ENCODE data around the gene SLCO4A1. TPM values are rescaled to one million over a fixed set of nuclear protein-coding genes. Genes with fewer than 3 reads are reported as not detected.

SLCO4A1 gene, protein sequence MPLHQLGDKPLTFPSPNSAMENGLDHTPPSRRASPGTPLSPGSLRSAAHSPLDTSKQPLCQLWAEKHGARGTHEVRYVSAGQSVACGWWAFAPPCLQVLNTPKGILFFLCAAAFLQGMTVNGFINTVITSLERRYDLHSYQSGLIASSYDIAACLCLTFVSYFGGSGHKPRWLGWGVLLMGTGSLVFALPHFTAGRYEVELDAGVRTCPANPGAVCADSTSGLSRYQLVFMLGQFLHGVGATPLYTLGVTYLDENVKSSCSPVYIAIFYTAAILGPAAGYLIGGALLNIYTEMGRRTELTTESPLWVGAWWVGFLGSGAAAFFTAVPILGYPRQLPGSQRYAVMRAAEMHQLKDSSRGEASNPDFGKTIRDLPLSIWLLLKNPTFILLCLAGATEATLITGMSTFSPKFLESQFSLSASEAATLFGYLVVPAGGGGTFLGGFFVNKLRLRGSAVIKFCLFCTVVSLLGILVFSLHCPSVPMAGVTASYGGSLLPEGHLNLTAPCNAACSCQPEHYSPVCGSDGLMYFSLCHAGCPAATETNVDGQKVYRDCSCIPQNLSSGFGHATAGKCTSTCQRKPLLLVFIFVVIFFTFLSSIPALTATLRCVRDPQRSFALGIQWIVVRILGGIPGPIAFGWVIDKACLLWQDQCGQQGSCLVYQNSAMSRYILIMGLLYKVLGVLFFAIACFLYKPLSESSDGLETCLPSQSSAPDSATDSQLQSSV
- 31.1 TPM for total RNA-seq

DNA sequence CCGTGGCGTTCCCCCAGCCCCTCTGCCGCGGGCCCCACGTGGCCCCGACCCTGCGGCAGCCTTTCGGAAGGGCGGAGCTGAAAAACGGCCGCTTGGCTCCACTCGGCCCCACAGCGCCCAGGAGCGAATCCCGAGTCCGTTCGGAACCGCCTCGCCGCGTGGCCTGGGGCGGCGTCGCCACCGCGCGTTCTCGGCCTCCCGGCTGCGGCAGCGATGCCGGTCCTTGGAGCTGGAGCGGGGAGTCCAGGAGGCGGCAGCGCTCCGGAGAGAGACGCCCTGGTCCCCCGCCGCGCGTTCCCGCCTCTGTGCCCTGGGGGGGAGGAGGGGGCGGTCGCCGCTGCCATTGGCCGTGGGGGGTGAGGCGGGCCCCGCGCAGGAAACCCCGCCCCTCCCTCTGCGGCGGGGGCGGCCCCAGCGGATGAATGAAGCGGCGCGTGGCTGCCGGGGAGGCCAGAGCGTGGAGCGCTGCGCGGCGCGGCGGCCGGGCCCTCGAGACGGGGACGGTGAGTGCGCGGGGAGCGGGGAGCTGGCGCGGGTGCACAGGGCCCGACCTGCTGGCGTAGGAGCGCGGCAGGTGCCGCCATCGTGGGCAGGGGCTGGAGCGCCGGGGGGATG lies at the start of gene SLCO4A1:
Gene SLCO4A1, plus strand, starts transcription at position 453 of the 615 bp plus-strand sequence. CDS start 13,952 bp downstream, outside the sequence.
- peak; percentile 79 for DNase-seq (ENCODE audit: low spot score)
- intact Hi-C loops (cut with DNase I) = no loop called here
- ATAC-seq = peak; percentile 60

DNA sequence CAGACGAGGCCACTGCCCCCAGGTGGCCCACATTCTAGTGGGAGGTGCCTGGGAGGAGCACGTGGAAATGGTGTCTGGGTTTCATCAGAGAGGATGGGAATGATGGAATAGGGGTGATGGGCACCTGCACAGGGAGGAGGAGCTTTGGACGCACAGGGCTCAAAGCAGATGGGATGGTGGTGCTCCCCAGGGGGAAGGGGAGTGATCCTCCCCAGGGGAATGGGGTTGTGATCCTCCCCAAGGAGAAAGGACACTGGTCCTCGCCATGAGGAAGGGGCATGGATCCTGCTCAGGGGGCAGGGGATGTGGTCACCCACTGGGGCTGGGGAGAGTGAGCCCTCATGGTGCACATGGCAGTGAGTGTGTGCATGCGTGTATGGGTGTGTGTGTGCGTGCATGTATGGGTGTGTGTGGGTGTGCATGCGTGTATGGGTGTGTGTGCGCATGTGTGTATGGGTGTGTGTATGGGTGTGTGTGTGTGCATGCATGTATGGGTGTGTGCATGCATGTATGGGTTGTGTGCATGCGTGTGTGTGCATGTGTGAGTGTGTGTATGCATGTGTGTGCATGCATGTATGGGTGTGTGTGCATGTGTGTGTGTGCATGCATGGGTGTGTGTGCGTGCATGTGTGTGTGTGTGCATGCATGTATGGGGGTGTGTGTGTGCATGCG lies 49.7 kb upstream of the SLCO4A1 start:
- no peak for DNase-seq (ENCODE audit: low spot score)
- intact Hi-C loops (cut with DNase I) = no loop called here
- ATAC-seq = no peak

DNA sequence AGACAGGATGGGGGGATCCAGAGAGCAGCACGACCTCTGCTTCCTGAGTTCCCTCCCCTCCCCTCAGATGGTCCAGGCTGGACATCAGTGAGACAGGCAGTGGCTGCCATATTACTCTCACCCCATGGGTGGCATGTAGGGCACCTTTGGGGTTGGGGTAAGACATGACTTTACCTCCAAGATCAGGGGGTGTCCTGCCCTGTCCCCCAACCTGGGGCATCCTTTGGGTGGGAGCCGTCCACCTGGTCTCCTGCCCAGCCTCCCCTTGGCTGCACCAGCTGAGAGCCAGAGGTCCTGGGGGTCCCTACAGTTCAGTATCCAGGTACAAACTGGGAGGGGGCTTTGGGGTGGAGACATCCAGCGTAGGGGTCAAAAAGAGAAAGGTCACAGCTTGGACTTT lies 48.7 kb upstream of the SLCO4A1 start:
- DNase-seq (ENCODE audit: low spot score) = no peak
- intact Hi-C loops (cut with DNase I) = no loop called here
- no peak for ATAC-seq

DNA sequence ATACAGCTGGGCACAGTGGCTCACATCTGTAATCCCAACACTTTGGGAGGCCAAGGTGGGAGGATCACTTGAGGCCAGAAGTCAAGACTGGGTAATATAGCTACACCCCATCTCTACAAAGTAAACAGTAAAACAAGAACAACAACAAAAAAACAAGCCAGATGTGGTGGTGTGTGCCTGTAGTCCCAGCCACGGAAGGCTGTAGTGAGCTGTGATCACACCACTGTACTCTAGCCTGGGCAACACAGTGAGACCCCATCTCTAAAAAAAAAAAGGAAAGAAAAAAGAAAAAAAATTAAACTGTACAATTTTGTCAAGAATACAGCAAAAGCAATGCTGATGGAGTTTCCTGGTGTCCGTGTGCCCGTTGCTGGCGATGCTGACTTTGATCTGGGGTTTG lies 47.2 kb upstream of the SLCO4A1 start:
- ATAC-seq (no peak), DNase-seq (ENCODE audit: low spot score) (no peak)
- intact Hi-C loops (cut with DNase I) = no loop called here

DNA sequence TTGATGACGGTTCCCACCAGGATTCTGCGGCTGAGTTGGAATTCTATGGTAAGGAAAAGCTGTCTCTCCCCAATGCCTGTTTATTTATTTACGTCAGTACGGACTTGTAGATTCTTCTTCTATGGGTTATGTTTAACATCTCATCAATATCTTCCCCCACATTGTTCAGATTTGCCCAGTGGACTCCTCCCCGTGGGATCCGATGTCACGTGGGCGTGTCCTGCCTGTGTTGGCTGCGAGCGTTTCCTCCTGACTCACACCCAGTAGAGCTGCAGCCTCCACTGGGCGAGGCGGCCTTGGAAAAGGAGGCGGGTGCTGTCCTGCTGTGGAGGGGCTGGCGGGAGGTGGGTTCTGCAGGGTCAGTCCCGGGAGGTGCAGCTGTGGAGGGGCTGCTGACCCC lies 46.8 kb upstream of the SLCO4A1 start:
- DNase-seq (ENCODE audit: low spot score) = no peak
- peak; percentile 33 for ATAC-seq
- intact Hi-C loops (cut with DNase I) = no loop called here

DNA sequence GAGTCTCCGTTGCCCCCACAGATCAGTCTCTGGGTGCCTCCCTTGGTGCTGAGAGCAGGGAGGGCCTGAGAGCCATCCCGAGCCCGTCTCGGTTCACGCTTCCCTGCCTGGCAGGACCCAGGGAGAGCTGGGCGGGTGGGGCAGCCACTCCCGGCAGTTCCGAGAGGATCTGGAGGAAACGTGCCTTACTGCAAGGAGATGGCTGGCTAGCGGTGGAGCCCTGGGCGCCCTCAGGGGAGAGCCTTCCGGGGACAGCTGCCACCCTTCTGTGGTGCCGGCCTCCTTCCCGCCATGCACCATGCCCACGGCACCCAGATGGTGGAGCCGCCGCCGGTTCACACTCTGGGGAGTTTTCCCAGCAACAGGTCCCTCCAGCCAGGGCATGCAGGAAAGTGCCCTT lies 45.8 kb upstream of the SLCO4A1 start:
- intact Hi-C loops (cut with DNase I) = no loop called here
- DNase-seq (ENCODE audit: low spot score) (no peak), ATAC-seq (no peak)

DNA sequence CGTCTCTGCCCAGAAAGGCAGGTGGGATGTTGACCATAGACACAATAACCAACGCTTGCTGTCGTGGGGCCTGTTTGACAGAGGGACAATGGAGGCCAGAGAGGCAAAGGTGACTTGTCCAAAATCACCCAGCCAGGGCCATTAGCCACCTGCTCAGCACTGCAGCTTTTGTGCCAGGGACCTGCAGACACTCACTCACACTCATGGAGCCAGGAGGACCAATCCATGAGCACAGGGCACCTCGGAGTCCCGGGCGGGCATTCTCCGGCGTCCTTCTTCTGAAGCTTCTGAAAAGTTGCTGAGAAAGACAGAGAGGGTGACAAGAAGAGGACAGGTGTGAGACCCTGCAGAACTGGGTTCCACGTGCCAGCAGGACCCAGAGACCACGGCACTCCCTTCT lies 45.4 kb upstream of the SLCO4A1 start:
- no peak for DNase-seq (ENCODE audit: low spot score)
- no peak for ATAC-seq
- intact Hi-C loops (cut with DNase I) = no loop called here

DNA sequence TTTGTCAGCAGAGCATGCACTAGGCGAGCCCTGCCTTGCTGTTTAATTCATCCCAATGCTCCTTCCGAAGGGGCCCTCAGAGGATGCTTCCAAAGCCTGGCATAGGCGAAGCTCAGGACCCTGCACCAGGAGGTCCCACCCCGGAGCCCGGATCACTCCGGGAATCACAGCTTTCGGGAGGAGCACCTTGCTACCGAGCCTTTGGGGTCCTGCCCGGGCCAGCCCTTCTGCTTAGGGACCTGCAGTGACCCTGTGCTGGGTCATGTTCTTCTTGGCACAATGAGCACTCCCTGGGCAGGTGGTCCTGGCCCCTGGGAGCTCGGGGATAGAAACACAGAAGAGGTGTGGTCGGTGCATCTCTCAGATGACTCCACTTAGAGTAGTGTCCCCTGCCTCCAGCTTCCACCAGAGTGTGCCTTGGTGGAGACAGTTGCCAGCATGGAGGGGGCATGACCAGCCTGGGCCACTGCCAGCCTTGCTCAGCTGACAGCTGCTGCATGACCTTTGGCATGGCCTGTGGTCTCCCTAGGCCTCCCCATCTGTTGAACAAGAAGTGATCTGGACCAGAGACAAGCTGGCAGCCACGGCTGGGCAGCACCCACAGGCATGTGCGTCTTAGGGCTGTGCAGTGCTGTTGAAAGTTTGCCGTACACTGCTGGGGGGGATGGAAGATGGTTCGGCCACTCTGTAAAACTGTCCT lies 44.7 kb upstream of the SLCO4A1 start:
- DNase-seq (ENCODE audit: low spot score) (no peak), ATAC-seq (no peak)
- intact Hi-C loops (cut with DNase I) = no loop called here

DNA sequence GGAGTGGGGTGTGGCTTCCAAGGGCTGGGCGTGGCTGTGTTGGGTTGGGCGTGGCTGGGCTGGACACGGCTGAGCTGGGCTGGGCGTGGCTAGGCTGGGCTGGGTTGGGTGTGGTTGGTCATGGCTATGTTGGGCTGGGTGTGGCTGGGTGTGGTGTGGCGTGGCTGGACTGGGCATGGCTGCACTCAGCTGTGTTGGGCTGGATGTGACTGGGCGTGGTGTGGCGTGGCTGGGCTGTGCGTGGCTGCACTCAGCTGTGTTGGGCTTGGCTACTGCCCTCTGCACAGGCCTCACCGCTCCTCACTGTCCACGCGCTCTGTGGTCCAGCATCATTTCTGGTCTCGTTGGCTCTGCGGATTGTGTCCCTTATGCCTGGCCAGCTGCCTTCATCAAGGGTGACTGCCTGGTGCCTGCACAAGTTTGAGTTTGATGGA lies 43.5 kb upstream of the SLCO4A1 start:
- ATAC-seq = no peak
- intact Hi-C loops (cut with DNase I) = no loop called here
- DNase-seq (ENCODE audit: low spot score) = no peak

DNA sequence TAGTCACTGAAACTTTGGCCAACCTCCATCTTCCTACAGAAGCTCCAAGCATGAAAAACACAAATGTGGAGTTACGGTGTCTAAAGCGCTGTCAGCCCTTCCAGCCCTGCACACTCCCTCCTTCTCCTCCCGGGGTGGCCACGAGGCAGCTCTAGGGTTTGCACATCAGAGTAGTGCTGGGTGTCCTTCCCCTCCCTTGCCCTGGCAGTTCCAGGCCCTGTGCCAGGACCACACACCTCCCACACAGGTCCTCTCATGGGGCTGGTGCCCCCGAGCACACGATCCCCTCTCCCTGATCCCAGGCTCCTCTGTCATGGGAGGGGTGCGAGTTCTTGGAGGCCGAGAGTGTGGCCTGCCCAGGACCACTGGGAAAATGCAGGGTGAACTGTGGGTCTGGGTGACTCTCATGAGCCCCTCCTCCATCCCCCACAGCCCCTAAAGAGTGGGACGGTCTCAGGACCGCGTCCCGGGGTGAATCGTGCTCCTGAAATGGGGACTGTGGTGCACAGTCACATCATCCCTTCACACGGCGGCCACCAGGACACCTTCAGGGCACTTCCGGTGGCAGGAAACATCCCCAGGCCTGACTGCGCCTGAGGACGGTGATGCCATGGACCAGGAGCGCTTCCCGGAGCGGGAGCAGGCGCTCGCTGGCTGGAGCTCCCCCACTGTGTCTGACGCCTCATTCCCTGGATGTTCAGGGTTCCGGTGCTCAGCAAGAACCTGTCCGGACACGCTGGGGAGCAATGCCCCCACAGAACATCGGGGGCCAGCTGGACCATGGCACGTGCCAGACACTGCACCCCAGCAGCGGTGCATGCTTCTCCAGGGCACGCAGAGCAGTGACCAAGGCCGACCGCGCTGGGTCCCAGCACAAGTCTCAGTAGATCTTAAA lies 42.8 kb upstream of the SLCO4A1 start:
- ATAC-seq (no peak), DNase-seq (ENCODE audit: low spot score) (no peak)
- intact Hi-C loops (cut with DNase I) = no loop called here

DNA sequence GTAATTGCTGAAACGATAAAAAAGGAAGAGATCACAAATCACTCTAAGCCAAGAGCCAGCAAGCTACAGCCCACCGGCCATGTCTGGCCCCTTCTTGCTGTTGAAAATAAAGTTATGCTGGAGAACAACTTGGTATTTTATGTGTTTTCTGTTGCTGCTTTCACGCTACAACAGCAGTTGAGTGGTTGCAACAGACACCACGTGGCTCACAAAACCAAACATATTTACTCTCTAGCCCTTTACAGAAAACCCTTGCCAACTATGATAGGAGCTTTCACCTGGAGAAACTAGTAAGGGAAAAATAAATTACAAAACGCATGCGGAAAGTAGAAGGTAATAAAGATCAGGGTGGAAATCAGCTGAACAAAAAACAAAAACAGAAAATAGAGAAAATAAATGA lies 41.1 kb upstream of the SLCO4A1 start:
- DNase-seq (ENCODE audit: low spot score) = no peak
- no peak for ATAC-seq
- intact Hi-C loops (cut with DNase I) = no loop called here

DNA sequence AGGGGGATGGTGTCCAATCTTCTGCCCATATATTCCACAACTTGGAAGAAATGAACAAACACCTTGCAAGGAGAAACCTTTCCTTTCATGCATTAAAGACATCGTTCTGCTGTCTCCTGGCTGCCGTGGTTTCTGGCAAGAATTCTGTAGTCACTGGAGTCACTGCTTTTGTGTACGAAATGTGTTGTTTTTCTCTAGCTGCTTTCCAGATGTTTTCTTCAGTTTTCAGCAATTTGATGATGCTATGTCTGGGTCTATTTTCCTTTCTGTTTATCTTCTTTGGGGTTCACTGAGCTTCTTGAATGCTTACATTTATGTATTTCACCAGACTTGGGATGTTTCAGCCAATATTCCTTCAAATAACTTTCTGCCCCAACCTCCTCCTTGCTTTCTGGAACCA lies 40.6 kb upstream of the SLCO4A1 start:
- intact Hi-C loops (cut with DNase I) = no loop called here
- no peak for ATAC-seq
- no peak for DNase-seq (ENCODE audit: low spot score)

DNA sequence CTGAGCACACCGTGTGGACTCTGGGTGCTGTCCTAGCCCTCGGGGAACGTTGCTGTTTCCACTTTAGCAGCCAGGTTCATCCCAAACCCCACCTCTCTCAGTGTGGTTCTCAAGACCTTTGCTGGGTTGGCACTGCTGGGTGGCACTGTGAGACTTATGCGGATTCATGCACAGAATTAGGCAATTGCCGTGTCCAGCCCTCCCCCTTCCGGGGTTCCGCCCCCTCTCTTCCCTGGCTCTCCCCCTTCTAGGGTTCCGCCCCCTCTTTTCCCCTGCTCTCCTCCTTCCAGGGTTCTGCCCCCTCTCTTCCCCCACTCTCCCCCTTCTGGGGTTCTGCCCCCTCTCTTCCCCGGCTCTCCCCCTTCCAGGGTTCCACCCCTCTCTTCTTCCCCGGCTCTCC lies 39.8 kb upstream of the SLCO4A1 start:
- DNase-seq (ENCODE audit: low spot score) (no peak), ATAC-seq (peak; percentile 26)
- intact Hi-C loops (cut with DNase I) = no loop called here

DNA sequence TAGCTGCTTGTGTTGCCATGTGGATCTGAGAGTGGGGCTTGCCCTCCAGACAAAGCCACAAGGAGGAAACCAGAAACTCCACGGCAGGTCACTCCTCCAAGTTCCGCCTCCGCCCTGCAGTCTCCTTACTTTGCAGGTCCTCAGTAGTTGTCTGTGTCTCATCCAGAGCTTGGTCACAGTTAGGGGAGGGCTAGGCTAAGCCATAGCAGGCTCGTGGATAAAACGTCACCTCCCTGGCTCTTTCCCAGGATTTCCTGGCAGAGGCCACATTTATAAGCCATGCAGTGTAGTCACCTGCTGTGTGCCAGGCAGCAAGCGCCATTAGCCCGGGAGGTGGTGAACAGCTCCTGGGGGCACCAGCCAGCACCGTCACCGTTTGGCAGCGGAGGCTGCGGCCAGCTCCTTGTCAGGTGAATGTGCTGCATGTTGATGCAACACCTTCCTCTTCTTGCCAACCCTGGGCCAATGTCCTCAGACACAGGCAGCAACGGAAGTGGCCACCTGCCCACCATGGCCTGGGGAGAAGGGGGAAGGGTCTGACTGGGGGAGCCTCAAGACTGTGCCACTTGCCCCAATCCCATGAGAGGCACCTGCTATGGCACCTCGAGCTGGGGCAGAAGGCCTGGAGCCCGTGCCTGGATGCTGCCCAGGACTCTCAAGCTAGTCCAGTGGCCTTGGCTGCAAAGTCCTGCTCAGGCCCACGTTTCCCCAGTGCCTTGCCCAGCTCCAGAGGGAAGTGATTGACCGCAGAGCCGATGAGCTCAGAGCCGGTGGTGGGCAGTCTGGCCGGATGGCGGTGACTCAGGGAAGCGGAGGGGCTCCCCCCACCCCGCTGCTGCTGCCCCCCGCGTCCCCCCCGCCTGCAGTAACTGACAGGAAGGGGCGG lies 39.0 kb upstream of the SLCO4A1 start:
- DNase-seq (ENCODE audit: low spot score) = no peak
- intact Hi-C loops (cut with DNase I) = no loop called here
- ATAC-seq = peak; percentile 70

DNA sequence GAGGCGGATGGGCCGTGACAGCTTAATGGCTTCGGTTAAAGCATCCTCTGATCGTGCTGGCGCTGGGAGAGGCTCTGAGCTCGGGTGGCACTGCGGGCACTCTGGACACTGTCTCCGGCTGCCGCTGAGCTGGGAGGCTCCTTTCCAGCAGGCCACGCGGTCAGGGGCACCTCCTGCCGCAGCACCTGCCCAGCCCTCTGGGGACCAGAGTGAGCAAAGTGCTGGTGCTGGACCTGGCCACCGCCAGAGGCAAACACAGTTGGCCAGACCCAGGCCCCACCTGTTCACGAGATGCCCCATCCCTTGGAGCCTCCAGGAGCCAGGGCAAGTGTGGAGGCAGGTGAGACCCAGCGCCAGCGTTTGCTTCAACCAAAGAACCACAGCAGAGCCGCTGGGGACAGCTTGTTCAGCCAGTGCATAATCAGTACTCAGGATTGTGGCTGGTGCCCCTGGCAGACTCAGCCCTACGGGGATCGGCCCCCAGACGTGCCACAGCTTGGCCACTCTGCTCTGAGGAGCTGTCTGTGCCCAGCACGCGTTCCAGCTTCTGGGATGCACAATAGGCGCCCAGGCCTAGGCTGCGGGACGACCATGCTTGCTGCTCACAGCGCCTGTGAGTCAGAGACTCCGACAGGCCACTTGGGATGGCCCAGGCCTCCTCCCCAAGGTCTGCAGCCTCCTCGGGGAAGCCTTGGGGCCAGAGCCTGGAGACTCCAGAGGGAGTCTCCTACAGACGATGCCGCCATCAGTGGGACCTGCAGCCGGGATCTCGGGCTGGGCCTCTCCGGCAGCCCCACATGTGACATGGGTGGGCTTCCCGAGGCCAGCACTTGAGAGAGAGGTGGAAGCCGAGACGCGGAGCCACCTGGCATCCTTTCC lies 38.2 kb upstream of the SLCO4A1 start:
- intact Hi-C loops (cut with DNase I) = no loop called here
- no peak for DNase-seq (ENCODE audit: low spot score)

DNA sequence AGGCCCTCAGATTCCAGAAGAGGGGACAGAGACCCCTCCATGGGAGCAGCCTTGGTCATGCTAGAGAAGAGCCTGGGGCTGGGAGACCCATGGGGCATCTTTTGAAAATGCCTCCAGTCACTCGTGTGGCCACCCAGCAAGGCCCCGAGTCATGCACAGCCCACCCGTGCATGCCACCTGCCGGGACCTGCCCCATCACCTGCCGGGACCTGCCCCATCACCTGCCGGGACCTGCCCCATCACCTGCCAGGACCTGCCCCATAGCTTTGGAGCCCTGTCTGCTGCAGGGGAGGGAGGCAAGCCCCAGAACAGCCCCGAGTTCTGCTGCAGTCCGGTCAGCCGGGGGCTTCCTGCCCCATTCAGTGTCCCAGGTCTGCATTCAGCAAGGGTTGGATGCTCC lies 37.5 kb upstream of the SLCO4A1 start:
- DNase-seq (ENCODE audit: low spot score) (no peak), ATAC-seq (no peak)
- intact Hi-C loops (cut with DNase I) = no loop called here

More for the DNA sequence above, 38.2 kb upstream of the SLCO4A1 start:
- no peak for ATAC-seq
